B cell (primary cell): ENCODE data around the gene MLLT3. TPM values are rescaled to one million over a fixed set of nuclear protein-coding genes. Genes with fewer than 3 reads are reported as not detected.

ENCODE experiments used
- ATAC-seq: fragments of 200-7000 bp; cut with Tn5 transposase; one replicate; pipeline ENCODE4 v1.10.0; 2021; ENCODE audit warnings: low read depth, mild to moderate bottlenecking, moderate number of reproducible peaks, moderate library complexity
- CTCF ChIA-PET: fragments of 350-600 bp; sonication (Branson Sonifier 250); formaldehyde crosslinking; loops from one replicate; lab custom pipeline; 2021; ENCODE audit warnings: antibody characterized with exemption, inconsistent platforms; lab: Charles Lee
- POLR2A ChIA-PET: fragments of 350-600 bp; sonication (Branson Sonifier 250); formaldehyde crosslinking; loops from one replicate; lab custom pipeline; 2021; ENCODE audit warnings: antibody characterized with exemption; lab: Charles Lee
- DNase-seq: peaks from one replicate; pipeline ENCODE4 v3.0.0; 2013
- H2AFZ ChIP-seq: 2 replicates; pipeline ENCODE4 v1.6.1; 2012; ENCODE audit warnings: mild to moderate bottlenecking, low read depth, low read length; ENCODE audit not compliant: insufficient read depth, poor library complexity, severe bottlenecking
- H3K27ac ChIP-seq, 2 donors: 1 replicate in 1 of 2; 2 replicates in 1 of 2; pipeline ENCODE4 v1.5.1; 2012 to 2013; ENCODE audit warnings: low read length in 2 of 2, mild to moderate bottlenecking in 2 of 2, moderate library complexity in 1 of 2
- H3K27me3 ChIP-seq, 4 experiments: fragments of 200-600 bp in 1 of 4; sonication (generic) in 1 of 4; replicated peaks in 1 of 4; 1 replicate in 2 of 4; 2 replicates in 2 of 4; pipeline versions ENCODE4 v1.6.1 to v1.7.0; 2013 to 2016; ENCODE audit warnings: low read length in 3 of 4, mild to moderate bottlenecking in 2 of 4, mixed read lengths in 1 of 4, moderate library complexity in 1 of 4; ENCODE audit not compliant: insufficient read depth in 4 of 4, control insufficient read depth in 3 of 4; ENCODE audit errors: control extremely low read depth in 1 of 4
- H3K36me3 ChIP-seq, 2 experiments: replicated peaks in 1 of 2; 1 replicate in 1 of 2; 2 replicates in 1 of 2; pipeline versions ENCODE4 v1.6.1 to v1.7.1; 2013; ENCODE audit warnings: low read length in 1 of 2; ENCODE audit not compliant: insufficient read depth in 2 of 2, control insufficient read depth in 1 of 2; ENCODE audit errors: control extremely low read depth in 1 of 2, extremely low read depth in 1 of 2
- H3K4me1 ChIP-seq, 2 donors: fragments of 200-600 bp in 1 of 2; sonication (generic) in 1 of 2; 1 replicate in 1 of 2; 2 replicates in 1 of 2; pipeline versions ENCODE4 v1.5.1 to v1.6.1; 2013 to 2017; ENCODE audit warnings: low read length in 2 of 2; ENCODE audit not compliant: control insufficient read depth in 2 of 2, insufficient read depth in 2 of 2
- H3K4me2 ChIP-seq: replicated peaks from 2 replicates; pipeline ENCODE3; 2012; ENCODE audit warnings: mild to moderate bottlenecking, low read depth, low read length; ENCODE audit not compliant: poor library complexity, severe bottlenecking
- H3K4me3 ChIP-seq, 5 experiments: fragments of 200-600 bp in 1 of 5; sonication (generic) in 1 of 5; 1 replicate in 3 of 5; 2 replicates in 2 of 5; pipeline versions ENCODE4 v1.5.1 to v1.7.0; 2011 to 2016; ENCODE audit warnings: low read length in 4 of 5, mild to moderate bottlenecking in 4 of 5, low read depth in 2 of 5, control low read depth in 1 of 5, moderate library complexity in 1 of 5; ENCODE audit not compliant: insufficient read depth in 1 of 5; ENCODE audit errors: control extremely low read depth in 1 of 5, extremely low read depth in 1 of 5
- H3K79me2 ChIP-seq: fragments of 200-600 bp; sonication (generic); one replicate; pipeline ENCODE4 v1.6.0; 2016; ENCODE audit warnings: low read length; ENCODE audit not compliant: control insufficient read depth, insufficient read depth
- H3K9ac ChIP-seq: fragments of 200-600 bp; sonication (generic); 2 replicates; pipeline ENCODE4 v1.6.1; 2017; ENCODE audit warnings: mild to moderate bottlenecking, low read length, moderate library complexity
- H3K9me3 ChIP-seq, 3 donors: one replicate each; pipeline versions ENCODE4 v1.6.1 to v1.7.1; 2013; ENCODE audit warnings: low read length in 2 of 3; ENCODE audit not compliant: control insufficient read depth in 2 of 3, insufficient read depth in 1 of 3; ENCODE audit errors: control extremely low read depth in 1 of 3
- H4K20me1 ChIP-seq: 2 replicates; pipeline ENCODE4 v1.6.0; 2012; ENCODE audit warnings: mild to moderate bottlenecking, low read length; ENCODE audit not compliant: insufficient read depth, control insufficient read depth, poor library complexity, severe bottlenecking
- H3K27ac Mint-ChIP-seq: one replicate; pipeline ENCODE4 v1.8.0; 2021; ENCODE audit warnings: mixed read lengths
- H3K27me3 Mint-ChIP-seq: one replicate; pipeline ENCODE4 v1.8.0; 2021; ENCODE audit warnings: mixed read lengths
- H3K4me1 Mint-ChIP-seq: one replicate; pipeline ENCODE4 v1.8.0; 2021; ENCODE audit warnings: mixed read lengths
- H3K4me3 Mint-ChIP-seq: one replicate; pipeline ENCODE4 v1.8.0; 2021; ENCODE audit warnings: mixed read lengths
- H3K9me3 Mint-ChIP-seq: one replicate; pipeline ENCODE4 v1.8.0; 2022; ENCODE audit warnings: mixed read lengths; ENCODE audit not compliant: insufficient read depth
- CTCF ChIP-seq: fragments of 200-600 bp; IDR thresholded peaks from one replicate; pipeline ENCODE4 v1.8.0; 2022; ENCODE audit warnings: antibody characterized with exemption, mild to moderate bottlenecking
- EZH2 ChIP-seq: IDR thresholded peaks from 2 replicates; pipeline ENCODE4 v1.6.1; 2012; ENCODE audit warnings: borderline replicate concordance, low read depth, mild to moderate bottlenecking, moderate library complexity, low read length; ENCODE audit not compliant: insufficient read depth, poor library complexity, severe bottlenecking
- WGBS: methylation state at CpG from one replicate; pipeline ENCODE4 v1.1.5; 2013; ENCODE audit warnings: missing lambda C conversion rate; ENCODE audit not compliant: insufficient coverage; 5-methylcytosine and 5-hydroxymethylcytosine counted together
- intact Hi-C: fragments of 100-400 bp; cut with micrococcal nuclease; formaldehyde crosslinking; loops from one replicate; pipeline ENCODE4 v1.10.0; 2022
- polyA plus RNA-seq: library from polyadenylated mRNA; depleted of rRNA; stranded (reverse); fragments of >200 nt; gene quantifications from 2 replicates; pipeline ENCODE4 v1.2.3, GENCODE V29; 2012
- total RNA-seq, 2 donors: library from RNA; stranded (reverse); fragments of 120-200 nt in 1 of 2; gene quantifications; 1 replicate in 1 of 2; 2 replicates in 1 of 2; pipeline versions ENCODE4 v1.2.3 to v1.2.4, GENCODE V29; 2013 to 2022

The MLLT3 gene
- total and polyA plus RNA-seq, 2 donors (not counting 1 experiment from before 2014, with no cell fraction given), result 3.4 to 3.6 TPM

DNA sequence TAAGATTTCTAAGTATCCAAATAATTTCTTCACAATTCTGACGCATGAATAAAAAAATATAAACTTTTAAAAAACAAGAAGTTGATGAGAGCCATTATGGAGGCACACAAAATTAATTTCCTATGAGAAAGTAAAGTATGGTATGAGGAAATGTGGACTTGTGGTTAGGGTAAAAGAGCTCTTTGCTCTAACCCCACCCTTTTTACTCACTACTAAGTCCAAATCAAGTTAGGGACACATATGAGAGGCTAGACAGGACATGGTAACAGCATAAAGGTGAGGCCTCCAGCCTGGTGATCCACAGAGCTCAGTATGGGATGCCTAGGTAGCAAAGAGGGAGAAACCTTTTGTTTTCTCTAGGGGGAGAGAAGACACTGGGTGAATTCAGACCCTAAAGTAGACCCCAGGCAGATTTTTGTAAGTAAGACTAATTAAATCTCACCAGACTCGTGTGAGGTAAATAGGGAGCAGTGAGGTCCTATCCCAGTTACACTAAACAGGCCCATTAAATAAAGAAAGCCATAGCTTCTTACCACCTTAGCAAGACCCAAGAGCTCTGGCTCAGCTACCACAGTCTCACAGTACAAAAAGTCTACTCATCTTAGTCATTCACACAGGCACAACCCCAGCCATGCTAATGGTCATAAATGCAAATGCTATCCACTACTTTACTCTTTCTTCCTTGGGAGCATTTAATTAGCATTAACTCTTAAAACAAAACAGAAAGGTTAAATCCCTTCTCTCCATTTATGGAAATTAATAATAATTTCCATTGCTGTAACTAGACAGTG is 42.6 kb downstream of the MLLT3 start:
- Mint-ChIP-seq H3K27ac (no peak overlapping the region), H3K4me1 (peaks cover 2% of the 10 kb centered on the region), H3K27me3 (no peaks in the 10 kb centered on the region), H3K9me3 (peaks cover 5% of the 10 kb centered on the region), H3K4me3 (no peak overlapping the region)
- 100% methylated on average over 1 of the region's 2 CpGs for WGBS
- no peaks in the 10 kb centered on the region for H3K36me3 ChIP-seq
- no peaks in the 10 kb centered on the region for H3K4me1 ChIP-seq
- no peaks in the 10 kb centered on the region for H4K20me1 ChIP-seq
- ChIA-PET POLR2A (no interaction called here), CTCF (no interaction called here)
- no peak for ATAC-seq
- H3K4me2 ChIP-seq, result no peak overlapping the region
- no peak for TF ChIP-seq EZH2
- no peak for TF ChIP-seq CTCF
- no peak overlapping the region for H3K27ac ChIP-seq
- H3K4me3 ChIP-seq, result no peak overlapping the region
- intact Hi-C loops, result no loop called here
- no peaks in the 10 kb centered on the region for H3K79me2 ChIP-seq
- H3K9ac ChIP-seq, result no peak overlapping the region
- H2AFZ ChIP-seq, result no peak overlapping the region
- no peaks in the 10 kb centered on the region for H3K9me3 ChIP-seq
- no peaks in the 10 kb centered on the region for H3K27me3 ChIP-seq
- no peak for DNase-seq

DNA sequence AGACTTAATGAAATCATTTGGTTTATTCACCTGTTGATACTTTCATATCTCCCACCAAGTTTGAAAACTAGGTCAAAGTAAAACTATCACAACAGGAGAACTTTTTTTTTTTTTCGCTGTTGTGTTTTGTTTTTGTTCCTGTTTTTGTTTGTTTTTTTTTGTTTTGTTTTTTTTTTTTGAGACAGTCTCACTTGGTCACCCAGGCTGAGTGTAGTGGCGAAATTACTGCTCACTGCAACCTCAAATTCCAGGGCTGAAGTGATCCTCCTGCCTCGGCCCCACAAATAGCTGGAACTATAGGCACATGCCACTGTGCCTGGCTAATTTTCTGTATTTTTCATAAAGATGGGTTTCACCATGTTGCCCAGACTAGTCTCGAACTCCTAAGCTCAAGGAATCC is 49.3 kb downstream of the MLLT3 start:
- no peak overlapping the region for H3K4me3 Mint-ChIP-seq
- Histone ChIP-seq H3K9ac (no peak overlapping the region), H2AFZ (no peak overlapping the region), H3K36me3 (no peaks in the 10 kb centered on the region), H3K9me3 (no peaks in the 10 kb centered on the region), H4K20me1 (no peaks in the 10 kb centered on the region), H3K27ac (no peak overlapping the region), H3K4me3 (no peak overlapping the region), H3K4me2 (no peak overlapping the region), H3K4me1 (no peaks in the 10 kb centered on the region), H3K27me3 (no peaks in the 10 kb centered on the region), H3K79me2 (no peaks in the 10 kb centered on the region)
- DNase-seq (no peak), ATAC-seq (no peak)
- no peaks in the 10 kb centered on the region for H3K27me3 Mint-ChIP-seq
- WGBS, result 67% methylated on average over 2 of the region's 4 CpGs
- no peak overlapping the region for H3K27ac Mint-ChIP-seq
- peaks cover 5% of the 10 kb centered on the region for H3K9me3 Mint-ChIP-seq
- CTCF ChIA-PET, result no interaction called here
- no peaks in the 10 kb centered on the region for H3K4me1 Mint-ChIP-seq
- intact Hi-C loops, result no loop called here
- POLR2A ChIA-PET, result interaction anchor here (0.7 kb wide), 1 partner anchor 499 kb away, joined by 3 read pairs; no protein-coding TSS in a partner anchor
- TF ChIP-seq CTCF (no peak), EZH2 (no peak)
